ENCODE measurements around the gene NRSN2.

GRCh38 chr20:328975-329695 is 17.8 kb upstream of the NRSN2 start:
- TF ChIP-seq POLR2A (IDR thresholded peaks at IDR 0.05; ENCODE audit: borderline replicate concordance, extremely low read depth, insufficient read depth, insufficient read length), result no peak
- no peak for TF ChIP-seq RAD21 (IDR thresholded peaks at IDR 0.05; ENCODE audit: low read depth)
- TF ChIP-seq JUND (IDR thresholded peaks at IDR 0.05), result no peak
- no peak for TF ChIP-seq EZH2 (IDR thresholded peaks at IDR 0.05)
